Activated gamma-delta T cell treated with Interleukin-2 at 50 U/mL for 16 hours (primary cell): ENCODE data around the gene ZNF287.

Experiments used
- DNase-seq: peaks from one replicate; pipeline ENCODE4 v3.0.0-alpha.2; 2020

Gene ZNF287

GRCh38 chr17:16515933-16516332 is 53.1 kb downstream of the ZNF287 start:
- no peak for DNase-seq

- no peak for DNase-seq
Measured at GRCh38 chr17:16513873-16514272, 55.1 kb downstream of the ZNF287 start.

DNA sequence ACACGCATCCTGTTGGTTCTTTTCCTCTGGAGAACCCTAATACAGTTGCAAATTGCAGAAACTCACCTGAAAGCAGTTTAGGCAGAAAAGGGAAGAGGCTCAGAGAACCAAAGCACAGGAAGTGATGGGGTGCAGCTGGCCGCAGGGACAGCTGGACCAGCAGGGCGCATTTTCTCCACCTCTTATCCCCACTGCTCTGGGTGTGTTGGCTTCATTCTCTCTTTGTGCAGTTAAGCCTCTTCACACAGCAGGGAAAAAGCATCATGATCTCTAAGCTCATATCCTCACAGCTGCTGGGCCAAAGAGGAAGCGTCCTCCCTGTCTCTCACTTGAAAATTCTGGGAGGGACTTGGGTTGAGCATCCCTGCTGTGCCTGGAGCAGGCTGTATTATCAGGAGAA is 57.0 kb downstream of the ZNF287 start:
- no peak for DNase-seq

GRCh38 chr17:16511593-16511992 is 57.4 kb downstream of the ZNF287 start:
- DNase-seq, result no peak

DNA sequence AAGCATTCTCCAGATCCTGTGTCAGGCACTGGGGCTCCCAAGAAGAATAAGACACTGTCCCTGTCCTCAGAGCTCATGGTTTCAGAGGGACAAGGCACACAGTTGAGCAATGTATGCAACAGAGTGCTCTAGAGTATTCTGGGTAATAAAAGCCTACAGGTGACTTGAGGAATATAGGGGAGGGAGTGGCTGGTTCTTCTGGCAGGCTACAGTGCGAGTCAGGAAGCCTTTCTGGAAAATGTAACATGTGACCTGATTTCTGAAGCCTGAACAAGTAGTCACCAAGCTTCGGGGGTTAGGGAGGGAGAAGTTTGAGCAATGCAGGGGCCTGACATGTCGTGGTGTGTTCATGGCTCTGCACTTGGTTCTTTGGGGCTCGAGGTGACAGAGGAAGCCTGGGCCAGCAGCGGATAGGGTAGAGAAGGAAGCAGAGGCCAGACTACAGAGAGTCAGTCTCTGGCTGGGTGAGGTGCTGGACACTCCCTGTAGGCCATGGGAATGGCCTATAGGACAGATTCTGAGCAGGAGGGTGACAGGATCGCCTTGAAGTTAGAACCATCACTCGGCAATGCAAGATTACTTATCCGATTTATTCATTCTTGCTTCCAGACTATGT is 61.0 kb downstream of the ZNF287 start:
- no peak for DNase-seq

DNA sequence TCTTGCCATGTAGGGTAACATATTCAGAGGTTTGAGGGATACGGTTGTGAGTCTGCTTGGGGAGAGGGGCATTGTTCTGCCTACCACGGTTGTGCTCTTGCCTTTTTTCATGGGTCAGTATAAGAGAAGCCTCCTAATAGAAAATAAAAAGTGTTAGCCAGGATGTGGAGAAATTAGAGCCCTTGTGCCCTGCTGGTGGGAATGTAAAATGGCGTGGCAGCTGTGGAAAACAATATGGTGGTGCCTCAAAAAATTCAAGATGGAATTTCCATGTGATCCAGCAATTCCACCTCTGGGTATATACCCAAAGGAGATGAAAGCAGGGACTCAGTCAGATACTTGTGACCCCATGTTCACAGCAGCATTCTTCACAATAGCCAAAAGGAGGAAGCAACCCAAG is 62.8 kb downstream of the ZNF287 start:
- no peak for DNase-seq

GRCh38 chr17:16504984-16505383 is 64.0 kb downstream of the ZNF287 start:
- no peak for DNase-seq
